Measurements from ENCODE around the gene MYOCD.

GRCh38 chr17:12627781-12628451, 37.8 kb upstream of the MYOCD start:
- no peak for TF ChIP-seq CTCF (IDR thresholded peaks at IDR 0.05; ENCODE audit: borderline replicate concordance, extremely low read depth, low read length, poor library complexity, severe bottlenecking)
- no peak for TF ChIP-seq EZH2 (IDR thresholded peaks at IDR 0.05; ENCODE audit: borderline replicate concordance, low read depth, low read length, severe bottlenecking)
